Measurements from ENCODE around the gene PLEK.

The PLEK gene

DNA sequence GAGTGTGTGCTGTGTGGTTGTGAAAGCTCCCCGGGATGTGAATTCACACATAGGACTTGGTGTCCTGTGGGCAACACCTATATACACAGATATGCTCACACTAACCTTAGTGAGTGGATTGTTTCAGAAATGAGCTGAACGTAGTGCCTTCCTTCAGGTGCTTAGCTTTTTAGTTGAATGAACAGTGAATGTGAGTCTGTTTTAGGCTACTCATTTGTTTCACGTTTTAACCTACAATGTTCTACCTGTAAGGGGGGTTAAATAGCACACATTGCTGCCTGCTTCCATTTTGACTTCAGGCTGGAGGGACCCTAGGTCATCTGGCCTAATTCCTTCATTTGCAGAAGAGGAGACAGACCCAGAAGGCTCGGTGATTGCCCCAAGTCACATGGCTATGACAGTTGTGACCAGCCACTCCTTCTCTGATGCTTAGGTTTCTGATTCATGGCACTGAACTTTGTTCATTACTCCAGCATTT is 1.0 kb downstream of the PLEK start:
- Histone ChIP-seq H3K4me2 (ENCODE audit: low read length) (peak overlapping the region; percentile 87), H3K4me3 (ENCODE audit: low read length) (peak overlapping the region; percentile 77), H3F3A (ENCODE audit: control insufficient read depth, insufficient read depth) (no peaks in the 10 kb centered on the region), H3K4me1 (ENCODE audit: control insufficient read depth, low read length) (peaks cover 82% of the 10 kb centered on the region), H3K27ac (ENCODE audit: low read depth, low read length) (peak overlapping the region; percentile 67), H3K27me3 (ENCODE audit: control insufficient read depth, low read length) (no peaks in the 10 kb centered on the region), H3K9me2 (replicated peaks; ENCODE audit: control insufficient read depth, low read length) (no peaks in the 10 kb centered on the region), H3K79me2 (ENCODE audit: control insufficient read depth, low read length) (peaks cover 57% of the 10 kb centered on the region), H3K9me3 (ENCODE audit: control insufficient read depth, insufficient read depth, low read length) (peaks cover 9% of the 10 kb centered on the region), H4K20me1 (ENCODE audit: control insufficient read depth, insufficient read depth, low read depth, low read length) (no peaks in the 10 kb centered on the region), H3K36me3 (ENCODE audit: control insufficient read depth, low read length) (peaks cover 14% of the 10 kb centered on the region)
- TF ChIP-seq, protein P1, sequence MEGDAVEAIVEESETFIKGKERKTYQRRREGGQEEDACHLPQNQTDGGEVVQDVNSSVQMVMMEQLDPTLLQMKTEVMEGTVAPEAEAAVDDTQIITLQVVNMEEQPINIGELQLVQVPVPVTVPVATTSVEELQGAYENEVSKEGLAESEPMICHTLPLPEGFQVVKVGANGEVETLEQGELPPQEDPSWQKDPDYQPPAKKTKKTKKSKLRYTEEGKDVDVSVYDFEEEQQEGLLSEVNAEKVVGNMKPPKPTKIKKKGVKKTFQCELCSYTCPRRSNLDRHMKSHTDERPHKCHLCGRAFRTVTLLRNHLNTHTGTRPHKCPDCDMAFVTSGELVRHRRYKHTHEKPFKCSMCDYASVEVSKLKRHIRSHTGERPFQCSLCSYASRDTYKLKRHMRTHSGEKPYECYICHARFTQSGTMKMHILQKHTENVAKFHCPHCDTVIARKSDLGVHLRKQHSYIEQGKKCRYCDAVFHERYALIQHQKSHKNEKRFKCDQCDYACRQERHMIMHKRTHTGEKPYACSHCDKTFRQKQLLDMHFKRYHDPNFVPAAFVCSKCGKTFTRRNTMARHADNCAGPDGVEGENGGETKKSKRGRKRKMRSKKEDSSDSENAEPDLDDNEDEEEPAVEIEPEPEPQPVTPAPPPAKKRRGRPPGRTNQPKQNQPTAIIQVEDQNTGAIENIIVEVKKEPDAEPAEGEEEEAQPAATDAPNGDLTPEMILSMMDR (IDR thresholded peaks at IDR 0.05; ENCODE audit: low read depth, low read length, poor library complexity, severe bottlenecking) = no peak
- TF ChIP-seq EZH2phosphoT487 (IDR thresholded peaks at IDR 0.05; ENCODE audit: borderline replicate concordance, low read length) = no peak

DNA sequence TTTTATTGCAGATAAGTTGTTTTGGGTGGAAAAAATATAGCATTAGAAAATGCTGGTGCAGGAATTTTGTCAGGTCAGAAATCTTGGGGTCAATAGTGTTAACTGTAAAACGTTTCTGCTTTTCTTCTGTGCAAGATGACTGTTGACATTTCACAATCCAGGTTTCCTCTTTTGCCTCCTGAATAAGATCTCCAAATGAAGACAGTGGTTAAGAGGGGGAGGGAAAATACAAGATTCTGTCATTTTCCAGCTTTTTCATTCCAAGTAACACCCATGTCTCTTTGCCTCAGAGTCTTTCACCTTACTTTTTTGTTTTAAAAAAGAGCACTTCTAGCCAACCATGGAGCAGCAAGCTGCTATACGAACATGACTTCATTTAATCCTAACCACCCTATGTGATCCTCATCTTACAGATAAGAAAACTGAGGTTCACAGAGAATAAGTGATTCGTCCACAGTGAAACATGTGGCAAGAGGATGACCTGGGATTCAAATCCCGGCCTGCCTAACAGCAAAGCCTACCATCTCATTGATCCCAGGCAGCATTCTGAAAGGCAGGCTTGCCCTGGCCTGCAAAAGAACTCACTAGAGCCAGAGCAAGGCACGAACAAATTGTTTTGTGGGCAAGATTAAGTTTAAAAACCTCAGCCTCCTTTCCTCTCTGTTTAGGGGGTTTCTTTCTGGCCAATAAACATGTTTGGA is 3.0 kb downstream of the PLEK start:
- Histone ChIP-seq H3K4me1 (ENCODE audit: control insufficient read depth, low read length) (peaks cover 81% of the 10 kb centered on the region), H3K36me3 (ENCODE audit: control insufficient read depth, low read length) (peaks cover 20% of the 10 kb centered on the region), H3K4me3 (ENCODE audit: low read length) (peak overlapping the region; percentile 3; the same call in 1 of the 2 replicates), H3K9me2 (replicated peaks; ENCODE audit: control insufficient read depth, low read length) (no peaks in the 10 kb centered on the region), H4K20me1 (ENCODE audit: control insufficient read depth, insufficient read depth, low read depth, low read length) (no peaks in the 10 kb centered on the region), H3K4me2 (ENCODE audit: low read length) (peak overlapping the region; percentile 87), H3K79me2 (ENCODE audit: control insufficient read depth, low read length) (peaks cover 75% of the 10 kb centered on the region), H3K9me3 (ENCODE audit: control insufficient read depth, insufficient read depth, low read length) (peaks cover 9% of the 10 kb centered on the region), H3K27ac (ENCODE audit: low read depth, low read length) (no peak overlapping the region), H3F3A (ENCODE audit: control insufficient read depth, insufficient read depth) (no peaks in the 10 kb centered on the region), H3K27me3 (ENCODE audit: control insufficient read depth, low read length) (no peaks in the 10 kb centered on the region)
- TF ChIP-seq, protein P1 (IDR thresholded peaks at IDR 0.05; ENCODE audit: low read depth, low read length, poor library complexity, severe bottlenecking) = no peak
- TF ChIP-seq EZH2phosphoT487 (IDR thresholded peaks at IDR 0.05; ENCODE audit: borderline replicate concordance, low read length) = no peak

DNA sequence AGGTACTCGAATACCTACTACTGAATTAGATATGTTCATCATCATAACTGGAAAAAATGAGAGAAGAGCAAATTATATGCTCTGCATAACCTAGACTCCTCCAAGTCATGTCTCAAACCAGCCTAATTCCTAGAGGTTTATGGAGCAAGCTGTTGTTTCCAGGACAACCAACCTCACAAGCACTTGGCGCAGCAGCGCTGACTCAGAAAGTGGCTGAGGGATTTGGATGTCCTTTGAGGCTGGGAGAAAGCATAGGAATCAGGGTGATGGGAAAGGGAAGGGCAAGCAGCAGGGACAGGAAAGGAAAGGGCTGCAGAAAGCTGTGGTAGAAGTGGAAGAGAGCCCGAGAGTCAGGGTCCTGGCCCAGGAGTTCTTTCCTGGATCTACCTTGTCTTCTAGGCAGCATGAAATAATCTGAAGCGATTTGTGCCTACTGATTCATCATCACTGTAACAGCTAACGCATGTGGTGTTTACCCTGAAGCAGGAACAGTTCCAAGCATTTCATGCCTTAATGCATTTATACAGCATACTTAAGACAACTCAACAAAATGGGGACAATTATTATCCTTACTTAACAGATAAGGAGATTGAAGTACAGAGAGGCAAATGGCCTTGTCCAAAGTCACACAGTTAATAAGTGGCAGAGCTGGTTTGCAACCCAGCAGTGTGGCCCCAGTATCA is 3.7 kb downstream of the PLEK start:
- Histone ChIP-seq H3K36me3 (ENCODE audit: control insufficient read depth, low read length) (peaks cover 20% of the 10 kb centered on the region), H3K27me3 (ENCODE audit: control insufficient read depth, low read length) (no peaks in the 10 kb centered on the region), H4K20me1 (ENCODE audit: control insufficient read depth, insufficient read depth, low read depth, low read length) (no peaks in the 10 kb centered on the region), H3K4me2 (ENCODE audit: low read length) (no peak overlapping the region), H3K9me3 (ENCODE audit: control insufficient read depth, insufficient read depth, low read length) (peaks cover 9% of the 10 kb centered on the region), H3K79me2 (ENCODE audit: control insufficient read depth, low read length) (peaks cover 75% of the 10 kb centered on the region), H3K9me2 (replicated peaks; ENCODE audit: control insufficient read depth, low read length) (no peaks in the 10 kb centered on the region), H3F3A (ENCODE audit: control insufficient read depth, insufficient read depth) (no peaks in the 10 kb centered on the region), H3K27ac (ENCODE audit: low read depth, low read length) (no peak overlapping the region), H3K4me1 (ENCODE audit: control insufficient read depth, low read length) (peaks cover 75% of the 10 kb centered on the region), H3K4me3 (ENCODE audit: low read length) (no peak overlapping the region)
- TF ChIP-seq, protein P1 (IDR thresholded peaks at IDR 0.05; ENCODE audit: low read depth, low read length, poor library complexity, severe bottlenecking) = no peak
- TF ChIP-seq EZH2phosphoT487 (IDR thresholded peaks at IDR 0.05; ENCODE audit: borderline replicate concordance, low read length) = no peak
